COLO668 (cell line): ENCODE measurements around the gene C11orf24.

Experiments
- DNase-seq: peaks from one replicate; lab custom pipeline; 2025; ENCODE audit not compliant: unreplicated experiment; lab: John Stamatoyannopoulos, UW

C11orf24 gene

DNA sequence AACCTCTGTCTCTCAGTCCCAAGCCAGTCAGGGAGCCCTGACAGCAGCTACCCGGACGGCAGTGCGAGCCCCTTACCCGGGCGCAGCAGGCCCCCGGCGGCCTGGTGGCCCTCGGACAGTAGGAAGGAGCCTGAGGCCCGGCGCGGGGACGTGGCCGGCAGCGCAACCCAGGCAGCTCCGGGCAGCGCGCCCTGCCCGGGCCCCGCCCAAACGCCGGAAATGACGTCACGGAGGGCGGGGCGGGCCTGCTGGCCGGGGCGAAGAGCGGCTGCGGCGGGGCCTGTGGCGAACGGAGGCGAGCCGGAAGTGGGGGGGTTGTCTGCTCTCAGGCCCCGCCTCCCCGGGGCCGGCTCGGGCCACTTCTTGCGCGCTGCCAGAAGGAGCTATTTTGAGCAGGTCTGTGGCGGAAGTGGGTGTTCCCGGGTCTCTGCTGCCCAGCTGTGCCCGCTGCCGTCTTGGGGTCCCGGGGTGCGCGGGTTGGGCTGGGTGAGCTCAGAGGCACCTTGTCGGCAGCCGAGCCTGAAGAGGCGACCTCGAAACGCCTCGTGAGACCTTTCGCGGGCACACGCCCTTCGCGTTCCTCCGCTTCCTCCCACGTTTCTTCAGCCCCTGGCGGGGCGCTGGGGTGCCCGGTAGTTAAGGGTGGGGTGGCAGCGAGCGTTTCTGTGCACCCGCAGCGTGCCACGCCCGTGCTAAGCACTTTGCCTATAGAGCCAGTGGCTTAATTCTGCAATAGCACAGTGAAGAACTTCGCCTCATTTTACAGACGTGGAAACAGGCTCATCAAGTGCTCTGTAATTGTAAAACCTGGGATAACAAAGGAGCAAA, at the start of gene C11orf24:
TSS of gene C11orf24 (minus strand) at position 193 of the 828 bp plus-strand sequence. CDS start 8,206 bp downstream, outside the sequence.
- DNase-seq = peak; percentile 97

GRCh38 chr11:68317147-68317785, 45.5 kb upstream of the C11orf24 start:
- no peak for DNase-seq

GRCh38 chr11:68315171-68315920, 43.6 kb upstream of the C11orf24 start:
- peak; percentile 31 for DNase-seq

DNA sequence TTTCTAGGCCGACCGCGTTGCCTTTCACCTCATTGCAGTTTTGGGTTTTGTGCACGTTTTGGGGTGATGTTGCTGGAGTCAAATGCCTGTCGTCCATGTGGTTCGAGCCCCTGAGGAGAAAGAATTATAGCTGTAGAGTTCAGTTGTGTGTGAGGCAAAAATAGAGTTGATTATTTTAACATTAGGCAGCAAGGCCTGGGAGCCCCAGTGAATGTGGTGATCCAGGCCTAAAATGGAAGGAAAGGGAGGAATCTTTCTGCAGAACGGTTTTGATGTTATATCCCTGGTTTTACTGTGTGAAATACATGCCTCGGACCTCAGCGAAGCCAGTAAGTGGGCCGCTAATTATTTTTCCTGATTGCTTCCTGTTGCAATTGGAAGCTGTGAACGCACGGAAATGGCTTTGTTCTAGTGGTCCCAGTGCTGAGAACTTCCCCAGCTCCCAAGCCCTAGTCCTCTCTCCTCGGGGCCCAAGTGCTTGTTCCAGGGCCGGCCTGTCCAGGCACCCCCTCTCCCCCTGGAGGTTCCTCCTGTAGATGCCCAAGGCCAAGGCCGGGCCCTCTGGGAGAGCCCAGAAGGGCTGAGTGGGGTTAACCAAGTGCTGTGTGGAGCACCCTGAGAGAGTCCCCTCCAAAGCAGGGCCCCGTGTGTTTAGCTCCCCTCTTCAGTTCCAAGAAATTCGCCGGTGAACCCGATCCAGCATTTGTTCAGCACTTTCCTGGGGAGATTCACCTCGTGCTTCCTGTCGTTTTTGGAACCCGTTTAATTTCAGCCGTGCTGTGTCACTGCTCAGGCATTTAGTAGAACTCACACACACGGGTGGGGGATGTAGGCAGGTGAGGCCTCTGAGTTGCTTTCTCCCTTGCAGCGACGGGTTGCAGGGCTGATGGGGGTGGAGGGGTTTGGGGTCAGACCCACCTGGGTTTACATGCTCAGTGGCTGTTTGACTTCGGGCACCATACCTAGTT, 42.7 kb upstream of the C11orf24 start:
- DNase-seq = peak; percentile 51

GRCh38 chr11:68313574-68314202, 41.9 kb upstream of the C11orf24 start:
- DNase-seq = peak; percentile 30

DNA sequence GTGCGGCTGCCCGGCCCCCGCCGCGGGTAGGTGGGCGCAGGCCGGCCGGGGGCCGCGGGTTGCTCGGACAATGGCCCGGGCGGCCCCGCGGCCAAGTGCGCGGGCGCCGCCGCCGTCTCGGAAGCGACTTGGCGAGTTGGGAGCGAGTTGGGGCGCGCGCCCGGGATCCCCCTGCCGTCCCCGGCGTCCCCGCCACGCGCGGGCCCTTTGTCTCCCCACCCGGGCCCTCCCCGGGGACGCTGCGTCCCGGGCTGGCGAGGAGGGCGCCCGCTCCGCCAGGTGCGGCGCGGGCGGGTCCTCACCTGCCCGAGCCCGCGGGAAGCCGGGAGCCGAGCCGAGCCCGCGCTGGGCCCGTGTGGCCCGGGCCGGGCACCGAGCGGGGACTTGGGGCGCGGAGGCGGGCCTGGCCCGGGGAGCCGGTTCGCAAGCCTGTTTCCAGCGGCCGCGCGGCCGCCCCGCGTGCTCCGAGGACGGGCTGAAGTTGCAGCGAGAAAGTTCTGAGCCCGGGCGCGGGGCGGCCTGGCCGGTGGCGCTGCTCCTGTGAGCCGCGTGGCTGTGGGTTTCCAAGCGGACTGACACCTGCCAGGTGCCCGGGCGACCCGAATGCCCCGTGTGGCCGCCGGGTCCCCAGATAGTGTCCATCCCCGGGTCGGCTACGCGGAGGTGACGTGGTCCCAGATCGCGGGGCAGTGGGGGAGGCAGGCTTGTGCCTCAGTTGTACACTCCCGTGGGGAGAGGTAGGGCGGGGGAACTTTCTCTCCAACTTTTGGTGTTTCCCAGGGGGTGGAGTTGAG, 41.2 kb upstream of the C11orf24 start:
- DNase-seq = peak; percentile 48

- DNase-seq = peak; percentile 61
Measured at GRCh38 chr11:68312117-68312779, 40.5 kb upstream of the C11orf24 start, which contains the start of gene LRP5. Gene LRP5, plus strand, starts transcription at chr11:68312591. Its CDS starts 124 bp downstream, at chr11:68312715.

DNA sequence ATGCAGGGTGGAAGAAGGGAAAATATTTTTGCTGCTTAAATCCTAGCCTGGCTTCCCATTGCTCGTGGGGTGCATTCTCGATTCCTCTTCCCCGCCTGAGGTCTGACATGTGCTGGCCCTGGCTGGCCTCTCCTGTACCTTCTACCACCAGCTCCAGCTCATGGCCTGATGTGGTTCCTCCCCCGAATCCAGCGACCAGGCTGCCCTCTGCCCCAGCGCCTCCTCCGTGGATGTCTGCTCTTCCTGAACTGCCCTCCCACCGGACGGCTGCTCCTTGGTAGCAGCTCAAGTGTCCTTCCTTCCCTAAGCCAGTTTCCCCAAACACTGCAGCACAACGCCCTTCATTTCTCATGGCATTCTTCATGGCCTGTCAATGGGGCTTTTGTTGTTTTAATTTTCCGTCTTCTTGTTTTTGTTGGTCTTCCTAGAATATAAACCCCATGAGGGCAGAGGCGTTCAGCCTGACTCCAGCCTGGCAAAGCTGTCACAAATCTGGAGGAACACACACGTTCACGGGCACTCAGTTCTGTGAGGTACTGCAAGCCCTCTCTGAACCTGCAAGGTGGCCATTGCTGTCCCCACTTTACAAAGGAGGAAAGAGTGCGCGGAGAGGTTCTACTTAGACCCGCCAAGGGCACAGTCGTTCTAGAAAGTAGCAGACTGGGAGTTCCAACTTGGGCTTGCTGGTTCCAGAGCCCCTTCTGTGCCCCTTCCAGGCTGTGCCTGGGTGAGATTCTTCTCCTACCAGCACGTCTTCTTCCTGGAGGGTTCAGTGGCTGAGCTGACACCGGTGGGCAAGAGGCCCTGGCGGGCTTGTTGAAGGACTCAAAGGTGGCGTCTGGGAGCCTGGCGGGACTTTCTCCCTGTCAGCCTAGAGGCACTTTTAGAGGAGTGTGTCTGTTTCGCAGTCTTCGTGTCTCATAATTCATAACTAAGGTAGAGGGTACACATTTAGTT, 39.7 kb upstream of the C11orf24 start:
- no peak for DNase-seq

- no peak for DNase-seq
Measured at GRCh38 chr11:68309621-68310185, 37.9 kb upstream of the C11orf24 start.

GRCh38 chr11:68308068-68308467, 36.3 kb upstream of the C11orf24 start:
- DNase-seq = no peak

- DNase-seq = no peak
Measured at GRCh38 chr11:68306636-68307035, 34.9 kb upstream of the C11orf24 start.

- no peak for DNase-seq
Measured at GRCh38 chr11:68303982-68304780, 32.4 kb upstream of the C11orf24 start.

DNA sequence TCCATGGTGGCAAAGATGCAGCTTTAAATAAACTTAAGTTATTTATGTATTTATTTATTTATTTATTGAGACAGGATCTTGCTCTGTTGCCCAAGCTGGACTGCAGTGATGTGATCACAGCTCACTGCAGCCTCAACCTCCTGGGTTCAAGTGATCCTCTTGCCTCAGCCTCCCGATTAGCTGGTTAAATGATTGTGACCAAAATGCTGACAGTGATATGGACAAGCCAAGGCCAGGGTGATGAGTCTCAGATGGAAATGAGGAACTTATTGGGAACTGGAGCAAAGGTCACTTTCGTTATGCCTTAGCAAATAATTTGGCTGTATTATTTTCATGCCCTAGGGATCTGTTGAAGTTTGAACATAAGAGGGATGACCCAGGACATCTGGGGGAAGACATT, 31.3 kb upstream of the C11orf24 start:
- DNase-seq = no peak

- peak; percentile 83 for DNase-seq
Measured at GRCh38 chr11:68302670-68303069, 30.9 kb upstream of the C11orf24 start.

DNA sequence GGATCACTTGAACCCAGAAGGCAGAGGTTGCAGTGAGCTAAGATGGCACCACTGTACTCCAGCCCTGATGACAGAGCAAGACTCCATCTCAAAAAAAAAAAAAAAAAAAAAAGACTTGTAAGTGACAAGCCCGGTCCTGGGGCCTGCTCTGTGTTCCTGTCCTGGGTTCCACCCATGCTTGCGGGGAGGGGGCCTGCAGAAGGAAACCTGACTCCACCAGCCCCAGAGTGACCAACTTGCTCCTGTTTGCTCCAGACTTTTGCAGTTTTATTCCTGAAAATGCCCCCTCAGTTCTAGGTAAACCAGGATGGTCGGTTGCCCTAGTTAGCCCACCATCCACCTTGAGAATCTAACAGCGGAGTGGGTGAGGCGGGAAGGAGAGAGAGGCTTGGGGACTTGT, 30.5 kb upstream of the C11orf24 start:
- no peak for DNase-seq

GRCh38 chr11:68300076-68300830, 28.5 kb upstream of the C11orf24 start:
- no peak for DNase-seq
